GM19099 (cell line): ENCODE measurements around the gene ALKBH7.

Experiments
- POLR2A ChIP-seq: IDR thresholded peaks from 3 replicates; pipeline ENCODE4 v1.6.1; 2011; ENCODE audit warnings: low read depth; ENCODE audit not compliant: insufficient read length; ENCODE audit errors: extremely low read depth

The ALKBH7 gene

DNA sequence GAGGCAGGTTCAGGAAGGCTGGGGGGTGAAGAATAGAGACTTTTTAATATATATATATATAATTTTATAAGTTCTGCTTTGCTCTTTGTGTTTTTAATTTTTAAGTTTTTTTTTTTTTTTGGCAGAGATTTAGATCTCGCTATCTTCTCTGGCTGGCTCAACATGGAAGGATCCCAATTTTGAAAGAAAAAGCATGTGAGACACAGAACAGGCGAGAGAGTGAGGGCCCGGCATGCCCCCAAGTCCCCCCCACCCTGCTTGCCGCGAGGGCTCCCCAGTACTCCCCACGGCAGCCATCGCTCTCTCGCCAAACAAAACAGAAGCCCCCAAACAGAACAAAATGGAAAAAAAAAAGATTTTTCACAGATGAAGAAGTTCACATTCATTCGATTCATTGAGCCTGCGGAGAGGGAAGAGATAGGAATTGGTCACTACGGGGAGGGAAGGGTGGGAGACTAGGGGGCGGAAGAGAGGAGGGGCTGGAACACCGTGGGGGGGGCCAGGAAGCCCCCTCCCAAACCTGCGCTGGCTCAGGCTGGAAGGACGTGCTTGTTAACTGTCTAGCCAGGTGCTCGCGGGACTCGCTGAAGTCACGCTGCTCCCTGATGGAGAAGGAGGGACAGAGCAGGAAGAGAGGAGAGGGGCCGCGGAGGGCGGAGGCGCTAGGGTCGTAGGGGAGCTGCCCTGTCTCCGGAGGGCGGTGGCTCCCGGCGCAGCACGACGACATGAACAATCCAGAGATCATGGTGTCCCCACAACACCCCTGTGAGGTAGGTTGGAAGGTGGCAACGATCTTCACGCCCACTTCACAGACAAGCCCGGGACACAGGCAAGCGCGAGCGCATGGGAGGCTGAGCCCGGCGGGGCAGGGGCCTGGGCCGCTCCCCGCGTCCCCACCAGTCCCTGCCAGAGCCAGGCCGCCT is 41.4 kb downstream of the ALKBH7 start:
- no peak for TF ChIP-seq POLR2A

- TF ChIP-seq POLR2A: no peak
Measured at GRCh38 chr19:6414793-6415590, 42.4 kb downstream of the ALKBH7 start.

- TF ChIP-seq POLR2A: no peak
Measured at GRCh38 chr19:6415591-6416190, 43.1 kb downstream of the ALKBH7 start.

- no peak for TF ChIP-seq POLR2A
Measured at GRCh38 chr19:6416658-6417405, 44.2 kb downstream of the ALKBH7 start.

DNA sequence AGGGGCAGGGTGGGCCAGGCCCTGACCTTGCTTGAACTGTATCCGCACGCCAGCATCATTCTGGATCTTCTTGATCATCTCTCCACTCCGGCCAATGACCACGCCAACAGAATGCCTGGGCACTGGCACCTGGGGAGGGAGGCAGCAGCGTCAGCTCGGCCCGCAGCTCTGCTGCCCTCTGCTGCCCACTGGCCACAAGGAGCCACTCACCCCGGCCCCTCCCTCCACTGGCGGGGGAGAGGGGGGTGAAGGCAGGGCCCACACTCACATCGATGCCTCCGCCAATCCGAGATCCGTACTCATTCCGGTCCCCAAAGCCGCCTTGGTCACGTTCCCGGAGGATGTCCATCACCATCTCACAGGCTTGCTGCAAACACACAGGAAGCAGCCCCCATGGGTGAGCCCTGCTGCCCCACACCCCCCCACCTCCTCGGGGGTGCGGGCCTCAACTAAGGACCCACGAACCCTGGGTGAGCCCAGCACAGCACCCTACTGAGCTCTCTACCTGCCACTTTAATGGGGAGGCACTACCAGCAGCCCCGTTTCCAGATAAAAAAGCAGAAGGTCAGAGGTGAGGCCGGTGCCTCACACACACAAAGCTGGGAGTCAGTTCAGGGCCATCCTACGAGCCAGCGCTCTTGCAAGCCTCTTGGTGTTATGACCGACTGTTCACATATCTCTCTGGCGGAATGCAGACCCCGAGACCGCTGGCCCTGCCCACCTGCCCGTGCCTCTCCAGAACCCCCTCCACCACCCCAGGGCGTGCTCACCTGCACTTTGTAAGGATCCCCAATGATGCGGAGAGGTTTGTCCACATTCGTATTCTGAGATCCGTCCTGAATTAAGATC is 45.3 kb downstream of the ALKBH7 start:
- no peak for TF ChIP-seq POLR2A

DNA sequence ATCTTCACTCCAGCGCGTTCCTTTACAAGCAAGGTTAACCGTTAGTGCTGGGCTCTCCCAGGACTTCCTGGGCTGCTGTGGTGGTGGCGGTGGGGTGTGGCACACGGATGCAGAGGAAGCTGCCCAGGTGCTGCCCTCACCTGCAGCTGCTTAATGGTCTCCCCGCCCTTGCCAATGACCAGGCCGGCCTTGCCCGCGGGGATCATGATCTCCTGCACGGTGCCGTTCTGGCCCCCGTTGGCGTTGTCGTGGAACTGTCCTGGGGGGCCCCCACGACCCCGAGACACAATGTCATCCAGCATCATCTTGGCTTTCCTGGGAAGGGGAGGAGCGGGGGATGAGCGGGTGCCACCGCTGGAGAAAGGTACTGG is 46.0 kb downstream of the ALKBH7 start:
- TF ChIP-seq POLR2A: no peak

DNA sequence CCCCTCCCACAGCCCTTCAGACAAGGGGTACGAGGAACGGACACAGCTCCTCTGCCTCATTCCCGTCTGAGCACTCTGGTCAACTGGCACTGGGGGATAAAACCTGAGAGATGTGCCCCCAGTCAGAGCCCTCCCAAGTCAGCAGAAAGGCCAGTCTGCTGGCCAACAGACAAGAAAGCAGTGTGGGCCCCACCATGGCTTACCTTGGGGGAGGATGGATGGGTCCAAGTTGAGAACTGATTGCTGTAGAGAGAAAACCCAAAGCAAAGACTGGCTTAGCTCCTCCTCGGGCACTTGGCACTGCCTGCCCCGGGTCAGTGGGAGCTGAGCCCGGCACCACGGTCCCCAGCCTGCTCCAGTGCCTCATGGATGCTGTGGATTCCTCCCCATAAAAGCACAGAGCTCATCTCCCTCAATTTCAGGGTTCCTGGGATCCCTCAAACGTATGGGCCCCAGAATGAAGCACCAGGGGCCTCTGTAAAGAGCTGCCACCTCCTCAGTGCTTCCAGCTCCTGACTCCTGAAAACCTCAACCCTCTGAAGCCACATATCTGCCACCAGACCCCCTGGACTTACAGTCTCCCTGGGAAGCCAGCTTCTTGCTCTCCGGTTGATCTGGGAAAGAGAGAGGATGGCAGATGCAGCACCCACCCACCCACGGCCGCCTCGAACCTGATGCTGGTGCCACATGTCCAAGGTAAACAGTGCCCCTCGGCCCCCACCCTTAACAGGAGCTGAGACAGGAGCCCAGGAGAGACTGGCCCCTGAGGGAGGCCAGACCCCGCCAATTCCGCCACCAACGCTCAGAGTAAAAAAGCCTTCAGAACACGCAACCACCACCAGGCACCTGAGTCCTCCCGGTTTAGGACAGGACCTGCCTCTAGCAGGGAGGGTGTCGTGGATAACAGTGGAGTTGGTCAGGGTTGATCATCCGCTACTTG is 48.8 kb downstream of the ALKBH7 start:
- TF ChIP-seq POLR2A: no peak

DNA sequence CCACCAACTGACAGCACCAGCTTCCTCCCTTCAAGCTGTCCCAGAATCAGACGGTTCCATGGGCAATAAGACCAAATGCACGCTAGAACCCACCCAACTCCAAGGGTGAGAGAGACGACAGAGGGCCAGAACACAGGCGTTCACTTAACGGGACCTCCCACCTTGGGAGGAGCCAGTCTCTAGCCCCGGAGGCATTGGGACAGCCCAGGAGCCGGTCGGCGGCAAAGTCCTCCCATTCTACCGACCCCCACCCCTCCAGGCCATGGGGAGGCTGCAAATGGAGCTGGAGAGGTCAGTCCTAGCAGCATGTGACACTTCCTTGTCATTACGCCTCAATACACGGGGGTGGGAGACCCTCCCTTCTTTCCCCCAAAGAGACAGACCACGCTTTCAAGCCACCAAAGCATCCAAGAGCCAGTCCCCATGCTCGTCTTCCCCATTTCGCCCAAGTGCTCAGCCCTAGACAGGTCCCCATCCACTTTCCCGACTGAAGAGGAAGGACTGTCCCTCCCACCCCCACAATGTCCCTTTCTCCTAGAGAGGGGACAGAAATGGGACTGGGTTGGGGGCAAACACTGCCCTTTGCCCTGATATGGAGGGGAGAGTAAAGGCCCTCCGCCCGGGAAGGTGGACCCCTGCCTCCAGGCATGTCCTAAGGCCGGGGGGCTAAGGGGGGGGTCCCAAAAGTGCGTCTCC is 51.1 kb downstream of the ALKBH7 start:
- TF ChIP-seq POLR2A: no peak

GRCh38 chr19:6424195-6424938 is 51.8 kb downstream of the ALKBH7 start, which contains the start of gene KHSRP:
KHSRP (minus strand) TSS chr19:6424811; CDS start chr19:6424701, 110 bp downstream.
- TF ChIP-seq POLR2A: peak; percentile 82
